Erythroblast (primary cell): ENCODE measurements around the gene NOL9.

Source experiments
- DNase-seq, 2 experiments: peaks; one replicate each; lab custom pipeline; 2025; lab: John Stamatoyannopoulos, UW
- GATA1 ChIP-seq: IDR thresholded peaks from 2 replicates; pipeline ENCODE4 v1.6.1; 2011; ENCODE audit warnings: low read depth, mild to moderate bottlenecking, control low read depth, low read length, moderate library complexity
- POLR2A ChIP-seq: IDR thresholded peaks from 2 replicates; pipeline ENCODE4 v1.6.1; 2011; ENCODE audit warnings: mild to moderate bottlenecking, low read length

The NOL9 gene

DNA sequence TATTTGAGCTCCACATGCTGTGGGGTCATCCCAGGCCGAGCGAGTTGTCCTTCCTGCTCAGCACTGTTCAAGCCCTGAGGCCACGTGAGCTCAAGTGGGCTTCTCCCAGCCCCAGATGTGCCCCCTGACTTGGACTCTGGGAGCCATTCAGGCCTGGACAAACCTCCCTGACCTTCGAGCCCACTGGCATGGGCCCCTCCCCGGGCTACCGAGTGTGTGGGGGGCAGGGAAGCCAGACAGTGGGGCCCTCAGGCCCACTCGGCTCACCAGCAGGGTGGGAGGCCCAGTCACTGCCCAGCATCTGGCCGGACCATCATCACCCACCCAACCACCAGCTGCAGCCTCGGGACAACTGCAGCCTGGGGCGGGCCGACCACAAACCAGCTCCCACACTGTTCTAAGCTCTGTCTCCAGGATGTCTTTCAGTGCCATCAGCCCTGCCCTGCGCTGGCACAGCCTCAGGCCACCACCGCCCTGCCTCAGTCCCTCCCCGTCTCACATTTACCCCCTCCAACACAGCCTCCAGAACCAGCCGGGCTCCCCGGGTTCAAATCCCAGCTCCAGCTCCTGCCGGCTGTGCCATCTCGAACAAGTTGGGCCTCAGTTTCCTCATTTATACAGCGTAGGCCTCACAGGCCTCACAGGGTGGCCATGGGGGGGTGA lies 41.9 kb downstream of the NOL9 start:
- no peak for TF ChIP-seq GATA1
- TF ChIP-seq POLR2A = no peak
- no peak for DNase-seq

DNA sequence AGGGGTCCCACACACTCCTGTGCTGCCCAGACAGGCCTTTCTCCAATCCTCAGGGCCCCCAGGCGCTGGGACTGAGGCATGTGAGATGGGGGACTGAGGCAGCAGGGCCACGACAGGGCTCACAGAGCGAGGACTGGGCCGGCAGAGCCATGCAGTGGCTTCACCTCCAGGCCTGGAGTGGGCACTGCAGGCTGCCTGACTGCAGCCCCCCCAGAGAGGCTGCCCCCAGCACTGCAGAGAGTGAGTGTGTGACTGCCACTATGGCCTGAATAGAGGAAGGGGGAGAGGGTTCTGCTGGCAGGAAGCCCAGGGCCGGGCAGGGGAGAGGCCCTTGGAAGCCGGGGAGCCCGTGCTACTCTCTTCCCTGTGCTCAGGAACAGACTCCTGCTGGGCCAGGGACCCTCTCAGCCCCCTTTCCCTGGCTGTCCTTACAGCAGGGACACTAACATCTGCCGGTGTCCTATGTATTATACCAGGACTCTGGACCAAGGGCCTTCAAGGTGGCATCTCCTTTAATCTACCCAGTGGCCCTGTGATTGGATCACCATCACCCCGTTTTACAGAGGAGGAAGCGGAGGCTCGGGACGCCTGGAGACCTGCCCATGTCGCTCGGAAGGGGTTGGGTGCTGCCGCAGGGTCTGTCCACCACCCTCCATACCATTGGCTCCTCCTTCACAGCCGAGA lies 42.6 kb downstream of the NOL9 start:
- DNase-seq = no peak
- TF ChIP-seq POLR2A = no peak
- no peak for TF ChIP-seq GATA1

DNA sequence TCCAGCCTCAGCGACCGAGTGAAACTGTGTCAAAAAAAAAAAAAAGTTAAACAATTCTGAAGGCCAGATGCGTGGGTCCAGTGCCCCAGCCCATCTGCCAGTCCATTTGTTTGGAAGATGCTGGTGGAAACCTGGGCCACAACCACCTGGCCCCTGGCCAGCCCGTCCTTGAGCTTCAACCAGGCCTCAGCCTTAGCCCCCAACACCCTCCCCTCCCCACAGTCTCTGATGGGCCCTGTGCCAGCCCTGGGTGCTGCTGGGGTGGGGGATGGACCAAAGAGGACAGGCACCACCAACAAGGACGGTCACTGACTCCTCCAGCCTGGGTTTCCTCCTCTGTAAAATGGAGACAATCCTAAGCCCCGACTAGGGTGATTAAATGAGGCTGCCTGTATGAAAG lies 43.3 kb downstream of the NOL9 start:
- TF ChIP-seq POLR2A (no peak), GATA1 (no peak)
- no peak for DNase-seq

- no peak for DNase-seq
- TF ChIP-seq POLR2A (no peak), GATA1 (no peak)
Measured at GRCh38 chr1:6510493-6510892, 43.8 kb downstream of the NOL9 start.

- TF ChIP-seq GATA1 (no peak), POLR2A (no peak)
- no peak for DNase-seq
Measured at GRCh38 chr1:6509919-6510291, 44.4 kb downstream of the NOL9 start.

DNA sequence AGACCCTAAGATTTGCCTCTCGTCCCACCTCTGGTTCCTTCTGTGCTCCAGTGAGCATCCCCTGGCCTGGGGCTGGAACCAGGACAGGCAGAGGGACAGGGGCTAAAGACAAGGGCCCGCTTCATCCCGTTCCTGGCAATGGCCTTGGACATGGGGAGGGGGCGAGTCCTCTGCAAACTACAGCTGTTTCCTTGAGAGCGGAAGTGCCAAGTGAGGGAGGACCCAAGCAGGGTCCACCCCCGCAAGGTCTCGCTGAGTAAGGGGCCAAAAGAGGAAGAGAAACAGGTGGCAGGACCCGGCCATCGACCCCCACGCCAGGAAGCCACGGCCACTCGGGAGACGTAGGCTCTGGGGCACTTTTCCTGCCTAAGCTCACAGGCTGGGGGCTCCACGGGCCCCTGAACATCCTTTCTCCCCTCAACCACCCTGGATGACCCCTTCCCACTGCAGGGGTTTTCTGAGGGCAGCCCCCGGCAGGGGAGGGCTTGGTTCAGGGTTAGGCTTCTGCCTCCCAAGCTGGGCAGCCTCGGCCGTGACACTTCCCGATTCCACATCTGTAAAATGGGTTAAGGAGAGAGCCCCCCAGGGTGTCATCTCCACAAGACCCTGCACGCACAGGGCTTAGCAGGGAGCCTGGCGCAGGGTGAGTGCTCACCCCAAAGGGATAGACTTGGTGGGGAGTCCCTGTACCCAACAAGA lies 44.9 kb downstream of the NOL9 start:
- TF ChIP-seq POLR2A (no peak), GATA1 (no peak)
- DNase-seq = no peak

DNA sequence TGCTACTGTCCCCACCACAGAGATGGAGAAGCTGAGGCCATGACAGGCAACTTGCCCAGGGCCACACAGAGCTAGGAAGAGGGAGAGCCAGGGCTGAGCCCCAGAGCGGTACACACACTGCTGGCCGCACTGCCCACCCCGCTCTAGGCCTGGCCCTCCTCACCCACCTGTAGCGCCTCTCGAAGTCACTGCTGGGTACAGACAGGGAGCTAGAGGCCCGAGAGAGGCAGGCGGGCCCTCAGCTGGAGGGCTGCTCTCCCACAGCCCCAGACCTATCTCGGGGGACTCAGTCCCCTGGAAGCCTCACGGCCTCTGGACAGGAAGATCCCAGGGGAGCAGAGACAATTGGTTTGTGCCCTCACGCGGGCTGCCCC lies 45.5 kb downstream of the NOL9 start:
- no peak for DNase-seq
- no peak for TF ChIP-seq GATA1
- TF ChIP-seq POLR2A = no peak

- TF ChIP-seq GATA1 (no peak), POLR2A (no peak)
- DNase-seq = no peak
Measured at GRCh38 chr1:6508154-6508815, 46.0 kb downstream of the NOL9 start.

GRCh38 chr1:6507461-6507911 lies 46.8 kb downstream of the NOL9 start:
- TF ChIP-seq GATA1 (no peak), POLR2A (no peak)
- DNase-seq = no peak

- DNase-seq = no peak
- TF ChIP-seq POLR2A = no peak
- TF ChIP-seq GATA1 = no peak
Measured at GRCh38 chr1:6507037-6507428, 47.3 kb downstream of the NOL9 start.

- DNase-seq = no peak
- no peak for TF ChIP-seq POLR2A
- TF ChIP-seq GATA1 = no peak
Measured at GRCh38 chr1:6506210-6507036, 47.9 kb downstream of the NOL9 start.

- no peak for TF ChIP-seq POLR2A
- TF ChIP-seq GATA1 = no peak
- no peak for DNase-seq
Measured at GRCh38 chr1:6505367-6506209, 48.7 kb downstream of the NOL9 start.
